BE2C (cell line): ENCODE results near the gene SCCPDH.

Experiments used
- DNase-seq: peaks from one replicate; pipeline ENCODE4 v3.0.0-alpha.2; 2020
- H3K27me3 ChIP-seq: fragments of 250-450 bp; sonication (Bioruptor Pico); 2 replicates; pipeline ENCODE4 v1.5.1; 2020; ENCODE audit warnings: mild to moderate bottlenecking
- H3K36me3 ChIP-seq: fragments of 250-450 bp; sonication (Bioruptor Pico); 2 replicates; pipeline ENCODE4 v1.5.1; 2020; ENCODE audit warnings: mild to moderate bottlenecking
- H3K4me1 ChIP-seq: fragments of 250-450 bp; sonication (Bioruptor Pico); 2 replicates; pipeline ENCODE4 v1.5.1; 2020
- H3K4me3 ChIP-seq: 2 replicates; pipeline ENCODE4 v1.5.1; 2011; ENCODE audit warnings: low read depth, low read length
- H3K9me3 ChIP-seq: fragments of 250-450 bp; sonication (Bioruptor Pico); 2 replicates; pipeline ENCODE4 v1.5.1; 2020
- TF ChIP-seq, protein P1 (sequence below): IDR thresholded peaks from 2 replicates; pipeline ENCODE4 v1.5.1; 2012; ENCODE audit warnings: mild to moderate bottlenecking, low read depth, low read length

The SCCPDH gene

GRCh38 chr1:246680696-246681130 is 43.5 kb upstream of the SCCPDH start:
- TF ChIP-seq, protein P1, sequence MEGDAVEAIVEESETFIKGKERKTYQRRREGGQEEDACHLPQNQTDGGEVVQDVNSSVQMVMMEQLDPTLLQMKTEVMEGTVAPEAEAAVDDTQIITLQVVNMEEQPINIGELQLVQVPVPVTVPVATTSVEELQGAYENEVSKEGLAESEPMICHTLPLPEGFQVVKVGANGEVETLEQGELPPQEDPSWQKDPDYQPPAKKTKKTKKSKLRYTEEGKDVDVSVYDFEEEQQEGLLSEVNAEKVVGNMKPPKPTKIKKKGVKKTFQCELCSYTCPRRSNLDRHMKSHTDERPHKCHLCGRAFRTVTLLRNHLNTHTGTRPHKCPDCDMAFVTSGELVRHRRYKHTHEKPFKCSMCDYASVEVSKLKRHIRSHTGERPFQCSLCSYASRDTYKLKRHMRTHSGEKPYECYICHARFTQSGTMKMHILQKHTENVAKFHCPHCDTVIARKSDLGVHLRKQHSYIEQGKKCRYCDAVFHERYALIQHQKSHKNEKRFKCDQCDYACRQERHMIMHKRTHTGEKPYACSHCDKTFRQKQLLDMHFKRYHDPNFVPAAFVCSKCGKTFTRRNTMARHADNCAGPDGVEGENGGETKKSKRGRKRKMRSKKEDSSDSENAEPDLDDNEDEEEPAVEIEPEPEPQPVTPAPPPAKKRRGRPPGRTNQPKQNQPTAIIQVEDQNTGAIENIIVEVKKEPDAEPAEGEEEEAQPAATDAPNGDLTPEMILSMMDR: no peak
- Histone ChIP-seq H3K27me3 (no peaks in the 10 kb centered on the region), H3K4me1 (peaks cover 39% of the 10 kb centered on the region), H3K36me3 (no peaks in the 10 kb centered on the region), H3K4me3 (no peak overlapping the region), H3K9me3 (no peaks in the 10 kb centered on the region)
- peak; percentile 36 for DNase-seq

GRCh38 chr1:246681900-246682895 is 42.0 kb upstream of the SCCPDH start:
- Histone ChIP-seq H3K4me1 (peaks cover 39% of the 10 kb centered on the region), H3K4me3 (no peak overlapping the region; the same call in 1 of the 2 replicates), H3K27me3 (no peaks in the 10 kb centered on the region), H3K9me3 (no peaks in the 10 kb centered on the region), H3K36me3 (no peaks in the 10 kb centered on the region)
- TF ChIP-seq, protein P1: no peak
- peak; percentile 94 for DNase-seq

DNA sequence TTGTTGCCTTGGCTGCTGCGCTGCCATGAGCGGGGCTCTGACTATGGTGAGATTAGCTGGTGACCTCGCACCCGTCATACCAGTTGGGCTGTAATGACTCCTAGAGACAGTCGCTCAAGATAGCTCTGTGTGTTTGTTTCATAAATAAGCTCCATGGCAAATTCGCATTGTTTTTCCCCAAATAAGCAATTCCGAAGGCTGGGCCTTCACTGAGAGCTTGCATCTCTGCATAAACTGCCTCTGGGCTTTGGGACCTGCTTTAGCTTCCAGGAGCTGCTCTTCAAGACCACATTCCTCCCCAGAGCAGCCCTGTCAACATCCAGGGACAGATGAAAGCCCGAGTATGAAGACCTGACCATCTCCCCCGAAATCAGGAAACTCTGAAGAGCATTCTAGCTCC is 40.7 kb upstream of the SCCPDH start:
- DNase-seq: no peak
- H3K4me1 ChIP-seq: peaks cover 39% of the 10 kb centered on the region
- H3K9me3 ChIP-seq: no peaks in the 10 kb centered on the region
- H3K36me3 ChIP-seq: no peaks in the 10 kb centered on the region
- H3K4me3 ChIP-seq: no peak overlapping the region
- TF ChIP-seq, protein P1: no peak
- H3K27me3 ChIP-seq: no peaks in the 10 kb centered on the region

DNA sequence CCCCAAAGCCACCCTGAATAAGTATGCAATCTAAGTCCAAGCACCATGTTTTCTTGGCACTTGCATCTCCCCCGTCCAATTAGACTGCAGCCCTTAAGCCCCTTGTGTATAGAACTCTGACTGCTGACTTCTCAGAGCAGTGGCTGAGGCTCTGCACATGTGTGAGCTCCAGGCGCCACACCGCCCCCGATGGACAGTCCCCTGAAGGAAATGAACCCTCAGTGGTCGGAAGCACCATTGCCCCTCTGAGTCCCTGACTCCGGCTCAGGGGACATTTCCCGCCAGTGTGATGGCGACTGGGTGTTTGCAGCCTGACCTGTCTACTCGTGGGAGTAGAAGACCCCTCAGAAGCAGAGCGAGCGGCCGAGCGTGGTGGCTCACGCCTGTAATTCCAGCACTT is 37.2 kb upstream of the SCCPDH start:
- peak; percentile 45 for DNase-seq
- no peaks in the 10 kb centered on the region for H3K9me3 ChIP-seq
- TF ChIP-seq, protein P1: no peak; the same call in 1 of the 2 replicates
- no peak overlapping the region for H3K4me3 ChIP-seq
- H3K36me3 ChIP-seq: no peaks in the 10 kb centered on the region
- H3K4me1 ChIP-seq: peaks cover 14% of the 10 kb centered on the region
- no peaks in the 10 kb centered on the region for H3K27me3 ChIP-seq

- Histone ChIP-seq H3K4me1 (no peaks in the 10 kb centered on the region), H3K4me3 (peak overlapping the region; percentile 45), H3K36me3 (no peaks in the 10 kb centered on the region), H3K27me3 (no peaks in the 10 kb centered on the region), H3K9me3 (no peaks in the 10 kb centered on the region)
- DNase-seq: peak; percentile 65
- TF ChIP-seq, protein P1: peak; percentile 96
Measured at GRCh38 chr1:246689409-246690008, 34.7 kb upstream of the SCCPDH start.
